ENCODE data around the gene EXTL2.

- TF ChIP-seq CSRNP3 (CRISPR knock-in tag; IDR thresholded peaks at IDR 0.05) = no peak
- TF ChIP-seq RARB (CRISPR knock-in tag; IDR thresholded peaks at IDR 0.05) = no peak
- TF ChIP-seq ARNTL (CRISPR knock-in tag; IDR thresholded peaks at IDR 0.05; ENCODE audit: borderline replicate concordance, low read depth) = no peak
- TF ChIP-seq, protein P1, sequence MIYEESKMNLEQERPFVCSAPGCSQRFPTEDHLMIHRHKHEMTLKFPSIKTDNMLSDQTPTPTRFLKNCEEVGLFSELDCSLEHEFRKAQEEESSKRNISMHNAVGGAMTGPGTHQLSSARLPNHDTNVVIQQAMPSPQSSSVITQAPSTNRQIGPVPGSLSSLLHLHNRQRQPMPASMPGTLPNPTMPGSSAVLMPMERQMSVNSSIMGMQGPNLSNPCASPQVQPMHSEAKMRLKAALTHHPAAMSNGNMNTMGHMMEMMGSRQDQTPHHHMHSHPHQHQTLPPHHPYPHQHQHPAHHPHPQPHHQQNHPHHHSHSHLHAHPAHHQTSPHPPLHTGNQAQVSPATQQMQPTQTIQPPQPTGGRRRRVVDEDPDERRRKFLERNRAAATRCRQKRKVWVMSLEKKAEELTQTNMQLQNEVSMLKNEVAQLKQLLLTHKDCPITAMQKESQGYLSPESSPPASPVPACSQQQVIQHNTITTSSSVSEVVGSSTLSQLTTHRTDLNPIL (CRISPR knock-in tag; IDR thresholded peaks at IDR 0.05; ENCODE audit: low read depth) = no peak
- TF ChIP-seq PATZ1 (CRISPR knock-in tag; IDR thresholded peaks at IDR 0.05; ENCODE audit: borderline replicate concordance) = no peak
Measured at GRCh38 chr1:100892554-100892953, 2.1 kb downstream of the EXTL2 start.

All from SK-N-SH treated with all-trans-retinoic acid at 6 μM for 48 hours (cell line).